G401.6 (cell line): ENCODE results near the gene PTAFR.

ENCODE experiments used
- FAIRE-seq: peaks from 2 replicates; lab custom pipeline; 2012; peaks lifted over from hg19 to GRCh38; lab: Jason Lieb, UNC

Gene PTAFR

DNA sequence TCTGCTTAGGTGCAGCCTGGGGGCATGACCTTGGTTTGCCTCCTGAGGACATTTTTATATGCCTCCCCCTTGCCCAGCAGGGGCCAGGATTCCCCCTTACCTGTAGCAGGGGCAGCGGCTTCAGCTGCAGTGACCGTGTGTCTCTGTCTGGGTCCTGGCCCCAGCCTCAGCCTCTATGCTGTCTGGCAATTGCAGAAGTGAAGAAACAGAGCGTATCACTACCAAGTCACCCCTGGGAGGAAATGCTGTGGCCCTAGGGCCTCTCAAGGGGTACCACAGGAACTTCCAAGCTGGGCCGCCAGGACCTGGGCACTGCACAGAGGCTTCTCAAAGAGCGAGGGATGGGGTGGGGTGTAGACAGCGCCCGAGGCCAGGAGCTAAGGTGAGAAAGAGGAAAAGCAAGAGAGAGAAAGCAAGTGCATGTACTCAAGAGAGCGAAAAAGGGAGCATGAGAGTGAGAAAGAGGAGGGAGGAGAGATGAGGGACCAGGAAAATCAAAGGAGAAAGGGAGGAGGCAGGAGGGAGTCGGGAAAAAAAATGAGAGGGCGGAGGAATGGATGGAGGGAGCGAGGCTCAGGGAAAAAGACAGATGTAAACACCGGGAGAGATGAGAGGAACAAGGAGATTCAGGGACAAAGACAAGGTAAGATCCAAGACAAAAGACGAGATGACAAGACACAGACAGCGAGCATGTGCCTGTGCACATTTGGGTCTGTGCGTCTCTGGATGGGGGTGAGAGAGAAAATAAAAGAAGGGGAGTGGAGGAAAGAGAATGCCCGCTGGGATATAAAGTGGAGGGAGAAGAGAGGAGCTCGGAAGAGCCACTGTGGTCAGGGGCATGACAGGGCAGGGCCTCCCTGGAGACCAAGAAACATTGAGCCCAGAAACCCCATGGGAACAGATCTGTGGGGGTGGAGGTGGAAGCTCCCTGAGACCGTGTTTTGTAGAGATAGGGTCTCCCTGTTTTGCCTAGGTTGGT, at the start of gene PTAFR:
PTAFR (minus strand) TSS at position 199 of the 979 bp plus-strand sequence. CDS start 25,669 bp downstream, outside the sequence.
- no peak for FAIRE-seq

GRCh38 chr1:28213315-28213714, 36.8 kb upstream of the PTAFR start:
- FAIRE-seq, result no peak

GRCh38 chr1:28209700-28210099, 33.2 kb upstream of the PTAFR start:
- FAIRE-seq, result no peak

- peak; percentile 92 for FAIRE-seq
Observed at GRCh38 chr1:28208818-28209441, 32.4 kb upstream of the PTAFR start.

- no peak for FAIRE-seq
Observed at GRCh38 chr1:28205243-28205642, 28.8 kb upstream of the PTAFR start.

- no peak for FAIRE-seq
Observed at GRCh38 chr1:28200234-28200873, 23.9 kb upstream of the PTAFR start.

DNA sequence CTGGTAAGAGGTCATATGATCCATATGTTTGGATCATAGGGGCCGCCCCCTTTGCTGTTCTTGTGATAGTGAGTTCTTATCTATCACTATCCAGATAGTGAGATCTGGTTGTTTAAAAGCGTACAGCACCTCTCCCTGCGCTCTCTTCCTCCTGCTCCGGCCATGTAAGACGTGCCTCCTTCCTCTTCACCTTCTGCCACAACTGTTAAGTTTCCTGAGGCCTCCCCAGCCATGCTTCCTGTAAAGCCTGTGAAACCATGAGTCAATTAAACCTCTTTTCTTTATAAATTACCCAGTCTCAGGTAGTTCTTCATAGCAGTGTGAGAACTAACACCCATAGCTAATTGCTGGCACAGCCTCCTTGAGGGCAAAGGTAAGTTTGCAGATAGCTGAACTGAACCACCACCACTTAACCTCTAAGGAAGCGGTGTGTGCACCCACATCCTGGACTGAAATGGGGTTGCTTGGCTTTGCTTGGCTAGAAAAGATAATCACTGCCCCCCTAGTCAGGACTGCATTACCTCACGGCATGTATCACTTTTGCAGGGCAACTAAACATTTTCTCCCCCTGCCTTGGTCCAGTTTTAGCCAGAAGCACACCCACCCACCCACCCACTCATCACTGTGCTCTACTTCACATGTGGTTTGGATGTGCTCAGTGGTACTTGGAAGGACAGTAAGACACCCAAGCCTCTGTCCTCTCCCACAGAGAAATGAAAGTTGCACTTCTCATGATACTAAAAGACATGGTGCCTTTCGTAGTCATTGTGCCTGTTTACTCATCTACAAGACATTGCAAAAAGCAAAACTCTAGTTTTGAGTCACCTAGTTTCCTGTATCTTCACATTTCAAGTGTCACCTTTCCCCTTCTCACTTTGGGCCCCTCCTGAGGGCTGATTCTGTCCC, 23.1 kb upstream of the PTAFR start:
- FAIRE-seq, result no peak

- no peak for FAIRE-seq
Observed at GRCh38 chr1:28197682-28198415, 21.4 kb upstream of the PTAFR start.

GRCh38 chr1:28196330-28196729, 19.8 kb upstream of the PTAFR start:
- FAIRE-seq, result no peak

DNA sequence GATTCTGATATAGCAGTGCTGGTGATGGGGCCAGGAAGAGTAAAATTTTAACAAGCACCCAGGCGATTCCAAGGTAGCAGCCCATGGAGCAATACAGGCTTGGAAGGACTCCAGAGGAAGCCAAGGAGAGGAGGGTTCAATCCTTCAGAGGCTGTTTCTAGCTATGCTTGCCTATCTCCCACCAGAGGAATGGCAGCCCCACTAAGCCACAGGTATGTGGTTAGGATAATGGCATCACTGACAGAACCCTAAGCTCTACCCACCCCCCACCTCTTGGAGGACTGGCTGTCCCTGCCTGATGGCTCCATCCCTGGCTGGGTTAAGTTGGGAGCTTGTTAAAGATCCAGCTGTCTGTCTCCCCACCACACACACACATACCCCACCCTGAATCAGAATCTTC, 19.3 kb upstream of the PTAFR start:
- FAIRE-seq, result no peak

- FAIRE-seq, result no peak
Observed at GRCh38 chr1:28194326-28195035, 18.0 kb upstream of the PTAFR start.

DNA sequence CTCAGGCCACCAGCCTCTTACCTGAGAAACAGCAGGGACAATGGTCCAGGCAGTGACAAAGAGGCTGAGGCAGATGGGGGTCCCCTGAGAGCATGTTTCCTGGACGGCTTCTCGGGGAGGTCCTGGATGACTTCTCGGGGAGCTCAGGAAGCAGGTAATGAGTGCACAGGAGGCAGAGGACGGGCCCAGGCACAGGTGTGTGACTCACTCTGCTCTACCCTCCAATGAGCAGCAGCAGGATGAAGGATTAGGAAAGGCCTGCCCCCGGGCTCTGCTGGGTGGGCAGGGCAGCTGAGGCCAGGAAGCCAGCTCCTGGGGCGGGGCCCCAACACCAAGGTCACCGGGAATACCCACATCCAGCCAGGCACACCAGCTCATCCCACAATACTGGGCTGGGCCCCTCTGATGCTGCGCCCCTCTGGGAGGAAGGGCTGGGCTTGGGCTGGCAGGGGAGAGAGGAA, 17.2 kb upstream of the PTAFR start:
- no peak for FAIRE-seq

DNA sequence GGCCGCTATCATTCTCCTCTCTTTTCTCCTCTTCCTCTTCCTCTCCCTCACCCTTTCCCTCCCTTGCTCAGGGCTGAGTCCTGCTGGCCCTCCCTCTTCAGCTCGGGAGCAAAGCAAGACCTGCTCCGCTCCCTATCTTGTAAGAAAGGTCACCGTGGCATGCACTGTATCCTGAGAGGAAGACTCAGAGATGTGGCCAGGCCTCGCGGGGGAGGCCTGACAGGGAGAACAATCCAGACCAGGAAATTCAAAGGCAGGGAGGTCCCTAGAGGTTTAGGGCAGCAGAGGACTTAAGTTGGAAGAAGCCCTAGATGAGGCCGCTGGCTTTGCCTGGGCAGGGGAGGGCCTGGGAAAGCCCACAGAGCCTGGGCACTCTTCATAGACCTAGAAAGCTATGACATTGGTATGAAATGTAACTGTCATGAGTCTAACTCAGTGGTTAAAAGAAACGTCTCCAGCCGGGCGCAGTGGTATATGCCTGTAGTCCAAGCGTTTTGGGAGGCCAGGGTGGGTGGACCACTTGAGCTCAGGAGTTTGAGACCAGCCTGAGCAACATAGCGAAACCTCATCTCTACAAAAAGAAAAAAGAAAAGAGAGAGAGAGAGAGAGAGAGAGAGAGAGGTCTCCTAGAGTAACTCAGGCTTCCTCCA, 14.6 kb upstream of the PTAFR start:
- no peak for FAIRE-seq

GRCh38 chr1:28190337-28190979, 14.0 kb upstream of the PTAFR start:
- FAIRE-seq, result no peak

- no peak for FAIRE-seq
Observed at GRCh38 chr1:28185071-28185470, 8.6 kb upstream of the PTAFR start.

DNA sequence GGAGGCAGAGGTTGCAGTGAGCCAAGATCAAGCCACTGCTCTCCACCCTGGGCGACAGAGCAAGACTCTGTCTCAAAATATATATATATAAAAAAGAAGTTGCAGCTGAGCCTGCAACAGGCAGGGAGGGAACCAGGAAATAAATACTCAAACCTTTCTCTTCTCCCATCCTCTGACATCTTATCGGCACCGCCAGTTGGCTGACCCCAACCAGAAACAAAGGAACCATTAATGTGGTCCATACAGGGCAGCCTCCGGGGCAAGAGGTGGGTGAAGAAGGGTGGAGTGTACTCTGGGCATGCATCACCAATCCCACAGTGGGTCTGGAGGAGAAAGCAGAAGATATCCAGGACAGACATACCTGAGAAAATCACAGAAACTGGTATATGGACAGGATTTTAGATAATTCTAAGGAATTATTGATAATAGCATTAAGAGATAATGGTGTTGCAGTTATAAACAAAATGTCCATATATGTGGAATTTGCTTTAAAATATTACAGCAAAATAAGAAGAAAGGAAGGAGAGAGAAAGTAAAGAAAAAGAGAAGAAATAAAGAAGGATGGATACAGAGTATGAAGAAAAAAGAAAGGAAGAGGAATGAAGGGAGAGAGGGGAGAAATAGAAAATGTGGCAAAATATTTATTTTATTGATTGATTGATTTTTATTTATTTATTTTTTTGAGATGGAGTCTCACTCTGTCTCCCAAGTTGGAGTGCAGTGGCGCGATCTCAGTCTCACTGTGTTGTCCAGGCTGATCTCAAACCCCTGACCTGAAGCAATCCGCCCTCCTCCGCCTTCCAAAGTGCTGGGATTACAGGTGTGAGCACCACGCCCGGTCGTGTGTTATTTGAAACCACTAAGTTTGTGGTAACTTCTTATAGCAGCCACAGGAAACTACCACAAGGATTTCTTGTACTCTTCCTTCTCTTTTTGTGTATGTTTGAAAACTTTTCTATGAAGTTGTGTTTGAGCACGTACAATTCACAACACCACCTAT, 4.1 kb upstream of the PTAFR start:
- no peak for FAIRE-seq

DNA sequence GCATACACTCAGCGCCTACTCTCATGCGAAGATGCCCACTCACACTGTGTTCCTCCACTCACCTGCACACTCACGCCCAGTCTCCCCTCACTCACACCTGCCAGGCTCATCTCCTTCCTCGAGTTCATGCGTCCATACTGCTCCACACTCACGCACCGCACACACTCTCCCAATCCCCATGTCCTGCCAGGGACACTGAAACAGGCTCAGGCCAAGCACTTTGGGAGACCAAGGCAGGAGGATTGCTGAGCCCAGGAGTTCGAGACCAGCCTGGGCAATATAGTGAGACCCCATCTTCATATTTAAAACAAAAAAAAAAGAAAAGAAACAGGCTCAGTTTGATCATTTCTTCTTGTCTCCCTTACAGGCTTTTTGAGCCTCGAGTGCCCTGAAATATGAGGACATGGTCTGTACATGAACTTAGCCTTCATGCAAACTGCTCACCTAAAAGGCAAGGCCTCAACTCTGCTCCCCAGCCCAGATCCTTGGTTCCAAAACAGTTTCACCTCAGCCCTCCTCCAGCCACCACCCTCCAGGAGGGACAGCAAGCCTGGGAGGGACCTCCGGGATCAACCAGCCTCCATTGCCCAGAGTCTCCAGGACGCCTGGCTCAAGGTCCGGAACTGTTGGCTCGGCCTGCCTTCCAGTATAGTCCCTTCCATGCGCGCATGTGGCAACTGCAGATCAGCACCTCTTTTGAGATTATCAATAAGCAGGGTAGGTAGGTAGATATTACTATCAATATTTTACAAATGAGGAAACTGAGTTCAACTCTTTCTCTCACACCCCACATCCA, 2.4 kb upstream of the PTAFR start:
- FAIRE-seq, result no peak
